Measurements from ENCODE around the gene SMYD5.

GRCh38 chr2:73210696-73211095 is 3.3 kb upstream of the SMYD5 start:
- no peak for TF ChIP-seq CTCF (IDR thresholded peaks at IDR 0.05; ENCODE audit: extremely low read depth in 1 of 2, insufficient read depth in 1 of 2, low read depth in 1 of 2, low read length in 2 of 2)
- no peak for TF ChIP-seq POLR2A (IDR thresholded peaks at IDR 0.05; ENCODE audit: low read depth, low read length)
- no peak for TF ChIP-seq POLR2AphosphoS5 (IDR thresholded peaks at IDR 0.05; ENCODE audit: insufficient read depth, low read depth, low read length)
- TF ChIP-seq EZH2 (IDR thresholded peaks at IDR 0.05; ENCODE audit: borderline replicate concordance, low read depth, low read length, severe bottlenecking): no peak
- no peak for TF ChIP-seq JUN (IDR thresholded peaks at IDR 0.05; ENCODE audit: borderline replicate concordance, insufficient read depth, insufficient read length, low read depth)
- no peak for TF ChIP-seq MAX (IDR thresholded peaks at IDR 0.05; ENCODE audit: insufficient read depth, insufficient read length)
- no peak for TF ChIP-seq MYC (IDR thresholded peaks at IDR 0.05; ENCODE audit: low read depth, low read length)
- TF ChIP-seq GATA2 (IDR thresholded peaks at IDR 0.05; ENCODE audit: insufficient read depth, insufficient read length, low read depth, low read length): no peak
